TTC549 (cell line): ENCODE measurements around the gene LGMN.
"Not testable (repeated sequence)": the region's sequence is repeated elsewhere in the genome, so short reads cannot be mapped to it uniquely, and the experiment has no call there.

ENCODE experiments used
- FAIRE-seq: peaks from 2 replicates; lab custom pipeline; 2012; peaks lifted over from hg19 to GRCh38; lab: Jason Lieb, UNC

LGMN gene

DNA sequence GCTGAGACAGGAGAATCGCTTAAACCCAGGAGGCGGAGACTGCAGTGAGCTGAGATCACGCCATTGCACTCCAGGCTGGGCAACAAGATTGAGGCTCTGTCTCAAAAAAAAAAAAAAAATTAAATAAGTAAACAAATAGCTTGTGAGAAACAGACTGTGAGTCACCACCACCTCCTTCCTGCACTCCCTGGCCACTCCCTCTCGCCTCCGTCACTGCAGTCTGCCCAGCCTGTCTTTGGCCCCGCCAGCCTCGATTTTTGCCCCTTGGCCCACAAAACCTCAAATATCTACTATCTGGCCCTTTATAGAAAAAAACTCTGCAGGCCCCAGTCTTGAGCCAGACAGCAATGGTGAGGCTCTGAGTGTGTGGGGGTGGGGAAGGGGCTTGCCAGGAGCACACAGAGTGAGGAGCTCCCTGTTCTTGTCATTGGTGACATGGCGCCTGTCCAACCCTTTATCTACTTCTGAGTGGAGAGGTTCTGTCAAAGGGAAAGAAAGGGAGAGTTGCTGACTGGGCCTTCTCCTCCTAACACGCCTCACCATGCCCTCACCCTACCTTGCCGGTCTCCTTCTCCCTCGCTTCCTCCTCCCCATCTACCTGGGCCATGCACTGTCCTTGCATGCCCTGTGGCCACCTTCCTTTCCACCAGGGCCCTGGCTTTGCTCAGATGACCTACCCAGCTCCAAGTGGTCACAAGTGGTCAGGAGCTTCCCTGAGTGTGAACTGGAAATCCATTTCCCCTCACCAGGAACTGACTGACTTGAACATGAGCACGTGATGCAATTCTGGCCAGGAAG, 22.1 kb downstream of the LGMN start:
- no peak for FAIRE-seq

DNA sequence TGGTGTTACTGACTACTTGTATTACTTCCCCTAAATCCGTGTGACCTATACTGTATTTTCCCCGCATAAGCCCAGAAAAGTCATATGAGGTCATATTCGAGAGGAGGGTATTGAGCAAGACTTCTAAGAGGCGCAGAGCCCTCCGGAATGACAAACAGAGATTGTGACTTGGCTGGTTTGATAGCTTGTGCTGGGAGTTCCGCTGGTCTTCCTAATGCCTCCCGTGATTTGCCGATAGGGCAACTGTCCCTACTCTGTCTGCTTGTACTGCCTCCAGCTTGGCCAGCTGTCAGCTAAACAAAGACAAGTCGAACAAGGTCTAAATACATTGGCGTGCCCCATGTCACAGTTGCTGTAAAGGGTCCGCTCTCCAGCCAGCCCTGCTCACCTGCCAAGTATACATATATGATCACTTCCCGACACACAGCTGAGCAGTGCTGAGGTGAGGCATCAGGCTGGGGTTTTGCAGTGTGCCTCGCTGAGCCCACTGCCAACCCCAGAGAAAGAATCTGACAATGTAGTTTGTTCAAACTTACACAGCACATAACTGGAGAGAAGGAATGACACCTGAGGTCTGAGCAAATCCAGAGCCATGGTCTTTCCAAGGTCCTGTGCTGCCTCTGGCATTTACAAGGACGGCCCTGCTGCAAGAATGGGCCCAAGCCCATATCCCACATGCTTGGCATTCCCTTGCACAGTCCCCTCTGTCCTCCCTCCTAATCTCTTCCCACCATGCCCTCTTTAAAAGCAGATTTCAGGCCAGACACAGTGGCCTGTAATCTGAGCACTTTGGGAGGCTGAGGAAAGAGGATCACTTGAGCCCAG, 23.7 kb downstream of the LGMN start:
- no peak for FAIRE-seq

DNA sequence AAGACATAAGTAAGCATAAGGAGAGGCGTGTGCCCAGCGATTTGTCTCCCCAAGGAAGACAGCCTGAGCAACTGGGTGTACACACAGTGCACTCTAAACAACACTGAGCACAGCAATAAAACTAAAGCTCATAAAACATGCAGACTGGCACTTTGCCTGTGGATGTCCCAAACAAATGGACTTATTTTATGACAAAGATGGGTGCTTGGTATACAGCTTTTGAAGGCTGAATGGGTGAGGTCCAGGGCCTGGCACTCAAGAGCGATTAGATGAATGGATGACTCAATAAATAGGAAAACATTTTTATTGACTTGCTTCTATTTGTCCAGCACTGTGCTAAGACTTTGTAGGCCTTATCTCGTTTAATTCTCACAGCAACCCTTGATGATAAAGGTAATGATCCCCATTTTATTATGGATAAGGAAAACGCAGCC, 28.5 kb downstream of the LGMN start:
- FAIRE-seq: no peak

DNA sequence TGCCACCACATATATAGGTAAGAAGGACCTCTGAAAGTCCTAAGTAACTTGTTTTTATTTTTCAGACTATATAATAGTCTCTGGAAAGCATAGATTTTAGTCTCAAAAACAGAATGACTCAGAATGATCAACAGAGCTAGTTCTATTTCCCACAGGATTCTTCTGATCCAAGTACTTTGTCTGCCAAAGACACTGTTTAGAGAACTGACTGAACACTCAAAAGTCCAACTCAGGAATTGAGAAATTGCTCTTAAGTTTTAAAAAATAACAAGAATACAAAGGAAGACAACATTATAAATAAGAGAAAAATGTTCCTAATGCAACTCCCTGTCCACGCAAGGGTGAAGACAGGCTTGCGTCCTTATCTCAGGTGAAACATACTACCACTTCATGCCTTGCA, 29.0 kb downstream of the LGMN start:
- FAIRE-seq: no peak

DNA sequence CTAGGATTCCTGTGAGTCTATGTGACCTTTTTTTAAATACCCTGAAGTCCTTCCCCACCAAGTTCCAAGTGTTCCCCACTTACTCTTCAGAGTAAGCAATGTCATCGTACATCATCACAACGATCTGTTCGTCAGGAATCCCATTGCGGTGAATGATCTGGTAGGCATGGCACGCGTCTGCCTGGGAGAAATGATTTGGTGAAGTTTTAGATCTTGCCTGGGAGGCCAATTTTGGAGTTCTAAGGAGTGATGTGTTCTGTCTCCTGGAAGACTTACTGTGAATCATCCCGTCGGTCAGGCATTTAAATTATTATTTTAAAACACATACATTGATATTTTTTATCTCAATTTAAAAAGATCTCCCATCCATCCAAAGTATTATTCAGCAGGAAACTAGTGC, 29.8 kb downstream of the LGMN start:
- no peak for FAIRE-seq

DNA sequence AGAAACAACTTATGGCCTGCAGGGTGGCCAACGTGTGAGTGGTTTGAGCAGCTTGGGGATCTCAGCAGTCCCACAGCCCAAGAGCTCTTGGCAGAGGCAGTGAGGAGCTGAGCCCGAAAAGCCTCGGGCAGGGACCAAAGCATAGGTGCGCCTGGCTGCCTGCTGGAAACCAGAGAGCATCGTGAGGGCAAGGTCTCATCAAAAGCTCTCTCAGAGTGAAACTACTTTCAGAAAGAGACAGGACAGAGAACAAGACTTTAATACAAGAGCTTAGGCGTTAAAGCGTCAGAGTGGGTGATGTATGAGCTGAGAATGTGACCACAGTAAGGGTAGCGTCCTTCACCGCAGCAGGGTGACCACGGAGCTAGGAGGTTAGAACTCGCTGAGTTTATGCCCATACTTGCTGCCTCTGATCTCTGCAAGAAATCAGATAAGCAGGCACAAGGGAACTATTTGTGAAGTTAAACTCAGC, 30.8 kb downstream of the LGMN start:
- FAIRE-seq: no peak

DNA sequence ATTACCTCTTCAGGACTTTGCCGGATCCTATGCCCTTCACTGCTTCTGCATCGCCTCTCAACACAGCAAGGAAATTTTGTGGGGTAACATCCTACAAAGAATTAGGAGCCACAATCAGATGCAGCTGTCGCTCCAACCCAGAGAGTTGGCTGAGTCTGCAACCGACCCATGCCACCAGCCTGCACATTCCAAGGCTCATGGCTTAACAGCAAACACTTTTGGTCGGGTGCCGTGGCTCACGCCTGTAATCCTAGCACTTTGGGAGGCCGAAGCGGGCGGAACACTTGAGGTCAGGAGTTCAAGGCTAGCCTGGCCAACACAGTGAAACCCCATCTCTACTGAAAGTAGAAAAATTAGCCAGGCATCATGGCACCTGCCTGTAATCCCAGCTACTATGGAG, 32.3 kb downstream of the LGMN start:
- FAIRE-seq: no peak

DNA sequence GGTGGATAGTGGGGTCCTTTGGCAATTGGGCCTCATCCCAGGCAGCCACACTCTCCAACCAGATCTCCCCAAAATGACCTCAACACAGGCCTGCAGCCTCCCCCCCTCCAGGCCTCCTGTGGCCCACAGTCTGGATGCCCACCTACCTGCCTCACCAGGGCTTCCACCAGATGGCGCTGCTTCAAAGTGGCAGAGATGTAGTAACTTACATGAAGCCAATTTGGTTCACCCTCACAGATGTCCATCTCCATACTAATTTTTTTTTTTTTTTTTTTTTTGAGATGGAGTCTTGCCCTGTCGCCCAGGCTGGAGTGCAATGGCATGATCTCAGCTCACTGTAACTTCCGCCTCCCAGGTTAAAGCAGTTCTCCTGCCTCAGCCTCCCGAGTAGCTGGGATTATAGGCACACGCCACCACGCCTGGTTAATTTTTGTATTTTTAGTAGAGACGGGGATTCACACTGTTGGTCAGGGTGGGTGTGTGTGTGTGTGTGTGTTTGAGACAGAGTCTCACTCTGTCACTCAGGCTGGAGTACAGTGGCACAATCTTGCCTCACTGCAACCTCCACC, 33.6 kb downstream of the LGMN start:
- FAIRE-seq: not testable (repeated sequence)

DNA sequence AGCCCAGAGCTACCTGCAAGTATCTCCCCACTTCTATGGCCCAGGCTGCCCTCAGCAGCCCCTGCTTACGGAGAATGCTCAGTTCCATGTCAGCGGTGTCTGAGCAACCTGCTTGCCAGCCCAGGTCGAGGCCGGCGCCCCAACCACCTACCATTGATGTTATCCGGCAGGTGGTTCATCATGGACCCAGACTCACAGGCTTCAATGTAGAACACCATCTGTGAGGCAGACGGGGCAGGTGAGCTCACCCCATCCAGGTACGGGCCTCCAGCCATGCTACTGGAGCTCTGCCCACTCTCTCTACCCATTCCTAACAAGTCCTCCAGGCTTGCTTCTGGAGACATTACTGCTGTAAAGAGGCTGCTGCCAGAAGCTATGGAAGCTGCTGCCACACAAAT, 35.8 kb downstream of the LGMN start:
- FAIRE-seq: no peak

DNA sequence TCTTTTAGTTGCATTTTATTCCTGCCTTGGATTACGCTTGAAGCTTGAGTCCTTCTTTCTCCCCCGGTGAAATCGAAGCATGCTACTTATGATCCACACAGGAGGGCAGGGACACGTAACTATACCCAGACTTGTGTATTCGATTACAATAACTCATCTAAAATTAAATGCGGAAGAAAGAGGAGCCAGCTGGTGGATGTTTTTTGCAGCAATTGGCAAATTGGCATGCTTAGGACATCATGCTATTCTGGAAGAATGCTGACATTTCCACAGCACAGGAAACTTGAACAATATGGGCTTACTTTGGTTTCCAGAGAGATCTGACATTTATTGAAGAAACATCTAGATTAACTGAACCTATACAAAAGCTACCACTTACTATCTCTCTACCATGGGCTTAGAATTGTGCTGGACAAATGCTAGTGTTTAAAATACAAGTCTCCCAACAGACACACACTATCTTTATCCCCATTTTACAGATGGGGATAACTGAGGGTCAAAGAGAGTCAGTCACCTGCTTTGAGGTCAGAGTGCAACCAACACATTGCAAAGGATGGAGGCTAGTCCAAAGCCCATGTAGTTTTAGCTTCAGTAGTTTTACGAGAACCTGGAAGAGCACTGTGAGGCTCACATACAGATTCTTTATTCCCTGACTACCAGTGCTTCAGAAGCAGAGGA, 36.3 kb downstream of the LGMN start:
- FAIRE-seq: no peak

DNA sequence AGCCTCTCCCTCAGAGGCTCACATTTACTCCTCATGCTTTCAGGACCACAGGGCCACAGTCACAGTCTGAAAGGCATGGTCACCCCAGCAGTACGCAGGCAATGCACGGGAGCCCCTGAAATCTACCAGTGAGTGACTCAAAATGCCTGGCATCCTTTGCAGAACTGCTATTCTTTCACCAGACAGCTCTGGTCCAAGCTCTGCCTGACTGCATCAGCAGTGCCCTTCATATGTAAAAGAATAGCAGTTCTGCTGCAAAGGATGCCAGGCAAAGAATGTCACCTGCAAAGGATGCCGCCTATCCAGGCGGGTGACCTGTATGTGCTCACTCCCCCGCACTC, 38.5 kb downstream of the LGMN start:
- no peak for FAIRE-seq

DNA sequence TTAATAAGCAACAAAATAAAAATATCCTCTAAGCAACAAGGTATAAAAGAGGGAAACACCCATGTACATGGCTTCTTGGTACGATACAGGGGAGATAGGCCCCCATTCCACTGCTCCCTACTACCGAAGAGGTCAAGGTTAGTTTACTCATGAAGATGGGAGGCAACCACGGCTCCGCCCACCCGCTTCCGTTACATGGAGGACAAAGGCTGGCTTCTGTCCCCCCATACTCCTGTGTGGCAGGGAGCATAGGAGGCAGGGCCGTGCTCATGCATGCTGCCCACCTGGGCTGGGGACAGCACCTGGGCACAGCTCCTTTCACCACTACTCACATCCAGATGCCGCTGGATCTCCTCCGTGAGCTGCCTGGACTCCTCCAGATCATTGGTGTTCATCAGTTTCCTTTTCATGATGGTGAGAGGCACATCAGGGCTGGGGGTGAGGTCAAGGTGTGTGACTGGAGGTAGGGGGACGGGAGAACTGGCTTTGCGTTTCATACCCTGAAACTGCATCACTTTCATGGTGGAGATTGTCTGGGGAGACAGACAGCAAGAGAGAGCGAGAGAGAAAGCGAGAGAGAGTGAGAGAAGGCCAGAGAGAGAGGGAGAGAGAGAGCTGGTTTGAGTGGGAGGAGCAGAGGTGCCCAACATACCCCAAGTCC, 39.0 kb downstream of the LGMN start:
- FAIRE-seq: no peak

DNA sequence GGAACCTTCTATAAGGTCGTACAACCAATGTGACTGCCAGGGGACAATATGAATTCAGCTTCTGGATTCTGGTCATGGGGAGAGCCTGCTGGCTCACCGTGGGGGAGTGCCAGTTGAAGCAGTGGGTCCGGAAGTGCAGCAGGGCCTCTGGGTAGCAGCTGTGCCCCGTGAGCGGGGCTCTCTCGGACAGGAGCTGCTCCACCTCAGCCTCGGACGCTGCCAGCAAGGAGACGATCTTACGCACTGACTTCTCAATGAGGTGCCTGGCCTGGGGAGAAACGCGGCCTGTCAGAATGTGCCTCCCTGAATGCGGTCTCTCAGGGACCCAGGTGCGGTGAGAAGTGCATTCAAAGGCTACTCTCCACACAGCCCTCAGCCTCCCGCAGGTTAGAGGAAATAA, 42.0 kb downstream of the LGMN start:
- FAIRE-seq: no peak

DNA sequence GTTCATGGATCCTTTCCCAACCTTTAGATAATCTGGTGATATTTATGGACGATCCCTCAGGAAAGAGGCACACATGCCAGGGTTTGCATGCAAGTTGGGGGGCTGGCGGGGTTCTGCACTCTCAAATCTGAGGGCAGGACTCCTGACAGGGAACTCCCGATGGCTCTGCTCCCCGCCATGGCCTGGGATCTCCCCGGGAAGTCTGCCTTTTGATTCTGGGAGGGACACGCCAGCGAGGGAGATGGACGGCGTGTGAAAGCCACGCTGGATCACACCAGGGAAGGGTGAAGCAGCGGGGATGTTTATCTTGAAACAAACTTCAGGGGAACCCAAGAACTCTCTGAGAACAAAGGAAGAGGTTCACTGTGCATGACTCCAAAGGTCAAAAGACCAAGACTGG, 43.6 kb downstream of the LGMN start:
- no peak for FAIRE-seq

DNA sequence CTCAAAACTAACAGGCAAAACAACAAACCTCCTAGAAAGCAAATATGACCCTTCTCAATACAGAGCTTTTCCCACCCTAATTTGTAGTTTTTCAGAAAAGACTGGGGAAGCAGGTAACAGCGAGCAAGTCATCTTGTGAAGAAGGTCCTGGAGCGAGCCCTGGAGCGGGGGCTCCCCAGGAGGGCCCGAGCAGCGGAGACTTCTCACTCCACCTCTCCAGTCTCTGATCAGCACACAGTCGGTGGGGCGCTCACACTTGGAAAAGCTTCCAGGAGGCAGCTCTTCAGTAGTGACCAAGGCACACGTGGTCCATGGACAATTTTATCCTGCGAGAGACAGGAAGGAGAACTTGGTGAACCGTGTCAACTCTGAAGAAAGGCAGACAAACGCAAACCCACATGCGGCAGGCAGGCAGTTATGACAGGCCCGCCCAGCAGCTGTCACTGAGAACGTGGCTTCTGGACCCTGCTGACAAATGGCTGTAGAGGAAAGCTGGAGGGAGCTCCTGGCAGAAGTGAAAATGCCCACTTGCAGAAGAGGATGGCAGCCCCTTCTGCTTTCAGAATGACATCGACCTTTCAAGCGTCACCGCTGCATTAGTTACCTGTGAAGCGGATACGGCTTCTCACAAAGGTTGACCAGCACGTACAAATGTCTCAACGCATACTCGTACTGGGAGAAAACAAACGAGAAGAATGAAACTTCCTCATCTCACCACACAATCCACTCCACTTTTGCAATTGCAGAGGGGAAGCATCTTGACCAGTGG, 44.2 kb downstream of the LGMN start:
- FAIRE-seq: no peak

DNA sequence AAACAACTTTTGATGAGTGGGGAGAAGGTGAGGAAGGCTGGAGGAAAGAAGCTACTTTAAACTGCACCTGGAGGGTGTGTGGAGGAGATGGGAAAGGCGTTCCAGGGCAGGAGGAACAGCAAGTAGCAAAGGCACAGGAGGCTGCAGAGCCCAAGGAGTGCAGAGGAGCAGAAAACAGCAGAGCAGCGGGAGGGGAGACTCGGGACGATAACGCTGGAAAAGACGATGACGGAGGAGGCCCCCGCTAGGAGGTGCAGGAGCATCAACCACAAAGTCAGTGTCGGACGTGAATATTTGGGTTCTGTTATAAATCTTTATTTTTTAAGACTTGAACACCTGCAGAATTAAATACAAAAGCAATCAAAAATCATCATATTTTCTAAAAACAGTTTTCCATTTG, 44.9 kb downstream of the LGMN start:
- no peak for FAIRE-seq

DNA sequence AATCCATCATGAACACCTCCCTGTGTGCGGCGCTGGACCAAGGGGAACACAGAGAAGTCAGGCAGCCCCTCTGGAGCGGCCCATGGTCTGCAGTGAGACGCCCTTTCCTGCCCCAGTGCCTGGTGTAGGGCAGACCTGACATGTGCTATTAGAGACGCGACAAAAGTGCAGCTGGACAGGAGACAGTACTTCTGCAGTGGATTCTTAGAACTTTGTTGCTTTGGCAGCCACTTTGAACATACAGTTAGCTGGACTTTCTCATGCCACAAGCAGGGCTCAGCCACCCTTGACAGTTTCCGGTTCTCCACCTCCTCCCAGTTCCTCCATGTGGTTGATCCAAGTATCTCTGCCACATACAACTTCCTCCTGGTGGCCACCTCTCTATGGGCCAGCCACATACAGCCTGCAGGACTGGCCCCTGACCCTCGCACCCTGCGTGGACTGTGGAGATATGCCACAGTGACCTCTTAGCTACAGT, 45.9 kb downstream of the LGMN start:
- FAIRE-seq: no peak

DNA sequence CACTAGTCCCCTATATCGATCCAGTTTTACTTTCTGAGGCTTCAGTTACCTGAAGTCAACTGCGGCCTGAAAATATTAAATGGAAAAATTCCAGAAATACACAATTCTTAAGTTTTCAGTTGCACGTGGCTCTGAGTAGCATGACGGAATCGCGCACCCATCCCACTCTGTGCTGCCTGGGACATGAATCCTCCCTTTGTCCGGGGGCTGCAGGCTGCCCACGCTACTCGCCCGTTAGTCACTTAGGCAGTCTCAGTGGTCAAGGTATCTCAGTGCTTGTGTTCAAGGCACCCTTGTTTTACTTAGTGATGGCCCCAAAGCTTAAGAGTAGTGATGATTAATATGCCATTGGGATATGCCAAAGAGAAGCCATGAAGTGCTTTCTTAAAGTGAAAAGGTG, 46.6 kb downstream of the LGMN start:
- FAIRE-seq: no peak

DNA sequence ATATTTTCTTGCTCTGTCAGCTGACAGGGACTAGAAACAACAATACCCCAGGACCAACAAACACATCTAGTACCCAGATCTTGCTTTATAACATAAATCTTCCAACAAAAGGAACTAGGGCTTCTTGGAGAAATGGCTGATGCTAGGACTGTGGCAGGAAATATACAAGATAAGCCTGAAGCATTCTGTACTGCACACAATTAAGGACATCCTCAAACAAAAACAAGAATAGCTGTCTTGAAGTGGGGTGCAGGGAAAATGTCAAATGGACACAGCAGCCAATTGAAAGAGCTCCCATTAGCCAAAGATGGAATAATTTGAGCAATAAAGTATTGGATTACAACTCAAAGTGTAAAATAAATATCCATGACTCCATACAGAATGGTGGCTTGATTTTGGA, 50.0 kb downstream of the LGMN start:
- FAIRE-seq: no peak

DNA sequence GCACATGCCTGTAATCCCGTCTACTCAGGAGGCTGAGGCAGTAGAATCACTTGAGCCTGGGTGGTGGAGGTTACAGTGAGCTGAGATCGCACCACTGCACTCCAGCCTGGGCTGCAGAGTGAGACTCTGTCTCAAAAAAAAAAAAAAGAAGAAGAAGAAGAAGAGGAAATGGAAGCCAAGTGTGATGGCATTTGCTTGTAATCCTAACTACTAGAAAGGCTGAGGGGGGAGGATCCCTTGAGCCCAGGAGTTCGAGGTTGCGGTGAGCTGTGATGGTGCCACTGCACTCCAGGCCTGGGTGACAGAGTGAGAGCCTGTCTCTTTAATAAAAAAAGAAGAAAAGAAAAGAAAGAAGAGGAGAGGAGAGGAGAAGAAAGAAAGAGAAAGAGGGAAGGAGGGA, 52.1 kb downstream of the LGMN start:
- FAIRE-seq: no peak

DNA sequence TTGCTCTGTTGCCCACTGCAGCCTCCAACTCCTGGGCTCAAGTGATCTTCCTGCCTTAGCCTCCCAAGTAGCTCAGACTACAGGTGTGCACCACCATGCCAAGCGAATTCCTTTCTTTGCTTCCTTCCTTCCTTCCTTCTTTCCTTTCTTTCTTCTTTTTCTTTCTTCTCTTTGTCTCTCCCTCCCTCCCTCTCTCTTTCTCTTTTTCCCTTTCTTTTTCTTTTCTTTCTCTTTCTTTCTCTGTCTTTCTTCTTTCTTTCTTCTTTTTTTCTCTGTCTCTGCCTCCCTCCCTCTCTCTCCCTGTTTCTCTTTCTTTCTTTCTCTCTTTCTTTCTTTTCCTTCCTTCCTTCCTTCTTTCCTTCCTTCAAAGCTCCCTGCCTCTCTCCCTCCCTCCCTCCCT, 52.9 kb downstream of the LGMN start:
- no peak for FAIRE-seq
